ENCODE results near the gene KDM4C.

GRCh38 chr9:6911901-6912638 is 154.3 kb downstream of the KDM4C start:
- TF ChIP-seq CTCF (conservative IDR thresholded peaks at IDR 0.05 in 1 of 2, IDR thresholded peaks at IDR 0.05 in 1 of 2; ENCODE audit: low read depth in 1 of 2, low read length in 2 of 2) (no peak), EZH2 (IDR thresholded peaks at IDR 0.05; ENCODE audit: low read length, missing control alignments) (no peak)
